ENCODE measurements around the gene CARD9. TPM values are rescaled to one million over a fixed set of nuclear protein-coding genes. Genes with fewer than 3 reads are reported as not detected.

CARD9 gene
- total RNA-seq, 2 donors from 2014 or later = 0.78 to 1.3 TPM

GRCh38 chr9:136314056-136314416 lies 59.4 kb downstream of the CARD9 start:
- 71 to 80% methylated on average over 3 of the region's 3 CpGs for WGBS, 2 donors
- no peaks in the 10 kb centered on the region for H3K4me1 ChIP-seq
- no peaks in the 10 kb centered on the region for H3K27me3 ChIP-seq
- H3K27ac ChIP-seq = no peak overlapping the region
- no peak for TF ChIP-seq POLR2A (IDR thresholded peaks at IDR 0.05)
- no peak for TF ChIP-seq CTCF (IDR thresholded peaks at IDR 0.05)
- intact Hi-C loops (cut with DNase I) = no loop called here
- H3K36me3 ChIP-seq (replicated peaks in 1 of 2; ENCODE audit: insufficient read depth in 1 of 2, low read depth in 2 of 2) = no peaks in the 10 kb centered on the region
- H3K9me3 ChIP-seq = no peaks in the 10 kb centered on the region
- ATAC-seq (no peak), DNase-seq (no peak)
- no peak overlapping the region for H3K4me3 ChIP-seq

Other genes with a start within 250 kb of the CARD9 start
- not detected for gene LHX3, start 168.5 kb downstream of the CARD9 start, total RNA-seq
- gene QSOX2, start 127.9 kb downstream of the CARD9 start, total RNA-seq = 10 to 100 TPM in 1 of 2 donors, 1 to 10 TPM in 1; 8.8 to 22.7 TPM
- gene CCDC187, start 69.6 kb downstream of the CARD9 start, total RNA-seq = 1 to 10 TPM; 1.3 to 2.3 TPM
- gene GPSM1, start 46.1 kb downstream of the CARD9 start, total RNA-seq = 10 to 100 TPM; 15.8 to 23.1 TPM
- gene DNLZ, start 9.9 kb downstream of the CARD9 start, total RNA-seq = 10 to 100 TPM; 24.1 to 31.3 TPM
- 10 to 100 TPM in 1 of 2 donors, 1 to 10 TPM in 1; 8.8 to 19.1 TPM for gene SNAPC4, start 26.5 kb upstream of the CARD9 start, total RNA-seq
- gene ENTR1, start 36.9 kb upstream of the CARD9 start, total RNA-seq = 10 to 100 TPM; 20.2 to 71.5 TPM
- gene PMPCA, start 37.0 kb upstream of the CARD9 start, total RNA-seq = 10 to 100 TPM; 23.6 to 25.1 TPM
- gene INPP5E, start 66.2 kb upstream of the CARD9 start, total RNA-seq = 10 to 100 TPM in 1 of 2 donors, 1 to 10 TPM in 1; 8.8 to 25.4 TPM
- 10 to 100 TPM; 35.3 to 75.8 TPM for gene SEC16A, start 109.4 kb upstream of the CARD9 start, total RNA-seq
- 10 to 100 TPM; 29.6 to 65.3 TPM for gene NOTCH1, start 172.4 kb upstream of the CARD9 start, total RNA-seq